Endometrium (tissue), 2 donors: ENCODE data around the gene PRKAG2.
"Not testable (repeated sequence)": the region's sequence is repeated elsewhere in the genome, so short reads cannot be mapped to it uniquely, and the experiment has no call there.

Experiments used
- FAIRE-seq: peaks from 2 replicates; lab custom pipeline; 2012; peaks lifted over from hg19 to GRCh38; lab: Jason Lieb, UNC
- donor health status: control.
- donor health status: control.

Gene PRKAG2

GRCh38 chr7:151786241-151786640, 90.7 kb downstream of the PRKAG2 start:
- no peak for FAIRE-seq

- FAIRE-seq, result no peak
Measured at GRCh38 chr7:151785681-151785965, 91.3 kb downstream of the PRKAG2 start.

DNA sequence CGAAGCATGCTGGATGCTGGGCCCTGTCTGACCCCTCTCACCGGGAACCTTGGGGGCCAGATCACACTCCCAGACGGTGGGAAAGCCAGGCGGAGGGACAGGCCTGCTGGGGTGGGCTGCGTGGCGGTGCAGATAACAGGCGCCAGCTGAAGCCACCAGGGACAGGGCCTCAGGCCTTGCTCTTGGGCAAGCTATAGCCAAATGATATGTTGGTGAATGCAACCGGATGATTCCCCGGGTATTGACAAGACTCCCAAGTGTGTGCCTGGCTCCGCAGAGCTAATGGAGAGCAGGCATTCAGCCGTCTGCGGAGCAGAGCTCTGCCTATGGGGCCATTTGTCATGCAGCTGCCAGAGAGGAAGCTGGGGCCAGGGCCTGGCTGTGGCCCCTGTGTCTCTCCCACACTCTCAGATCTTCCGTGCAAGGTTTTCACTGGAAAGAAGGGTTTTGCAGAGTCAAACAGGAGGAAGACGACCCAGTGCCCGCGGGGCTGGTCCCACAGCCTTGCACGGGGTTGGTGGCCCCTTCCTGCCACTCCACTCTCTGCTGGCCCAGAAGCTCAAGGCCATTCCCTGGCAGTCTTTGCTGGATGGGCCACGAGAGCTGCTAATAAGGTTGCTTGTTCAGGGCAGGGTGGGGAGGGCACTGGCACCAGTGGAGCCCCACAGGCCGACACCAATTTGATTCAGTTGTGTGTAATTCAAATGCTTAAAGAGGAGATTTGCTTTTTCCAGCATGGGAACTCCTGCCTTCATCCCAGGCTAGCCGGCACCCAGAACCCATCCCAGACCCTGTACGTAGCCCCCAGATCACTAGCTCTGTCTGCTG, 91.8 kb downstream of the PRKAG2 start:
- FAIRE-seq, result no peak

DNA sequence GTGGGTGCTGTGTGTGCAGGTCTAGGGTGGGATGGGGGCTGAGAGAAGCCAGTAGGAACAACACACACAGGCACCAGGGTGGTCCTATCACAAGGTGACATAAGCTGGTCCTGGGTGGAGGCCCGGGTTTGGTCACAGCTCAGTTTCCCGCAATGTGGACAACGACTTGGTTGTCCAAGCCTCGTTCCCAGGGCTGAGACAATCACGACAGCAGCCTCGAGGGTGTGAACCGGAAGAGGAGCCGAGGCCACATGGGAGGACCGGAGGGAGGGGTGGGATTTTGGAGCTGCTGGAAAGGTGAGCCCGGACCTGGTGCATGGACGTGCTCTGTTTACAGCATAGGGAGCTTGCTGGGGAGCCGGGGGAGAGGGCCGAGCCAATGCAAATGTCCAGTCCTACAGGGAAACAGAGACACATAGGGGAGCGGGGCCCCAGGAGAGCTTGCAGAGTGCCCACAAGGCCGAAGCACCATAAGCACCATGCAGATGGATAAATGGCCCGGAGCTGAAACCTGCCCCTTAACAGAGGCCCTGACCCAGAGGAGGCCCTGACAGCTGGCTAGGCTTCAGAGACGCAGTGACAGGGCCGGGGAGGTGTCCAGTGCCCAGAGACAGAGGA, 92.8 kb downstream of the PRKAG2 start:
- no peak for FAIRE-seq

- no peak for FAIRE-seq
Measured at GRCh38 chr7:151782598-151783448, 94.1 kb downstream of the PRKAG2 start.

DNA sequence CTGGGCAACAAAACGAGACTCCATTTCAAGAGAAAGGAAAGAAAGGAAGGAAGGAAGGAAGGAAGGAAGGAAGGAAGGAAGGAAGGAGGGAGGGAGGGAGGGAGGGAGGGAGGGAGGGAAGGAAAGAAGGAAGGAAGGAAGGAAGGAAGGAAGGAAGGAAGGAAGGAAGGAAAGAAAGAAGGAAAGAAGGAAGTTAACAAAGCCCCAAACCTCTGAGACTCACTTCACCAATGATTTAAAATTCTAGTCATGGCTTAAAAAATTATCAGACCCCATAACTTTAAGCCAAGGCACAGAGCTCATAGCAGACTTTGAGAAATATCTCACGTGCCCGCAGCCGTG, 94.7 kb downstream of the PRKAG2 start:
- not testable (repeated sequence) for FAIRE-seq

DNA sequence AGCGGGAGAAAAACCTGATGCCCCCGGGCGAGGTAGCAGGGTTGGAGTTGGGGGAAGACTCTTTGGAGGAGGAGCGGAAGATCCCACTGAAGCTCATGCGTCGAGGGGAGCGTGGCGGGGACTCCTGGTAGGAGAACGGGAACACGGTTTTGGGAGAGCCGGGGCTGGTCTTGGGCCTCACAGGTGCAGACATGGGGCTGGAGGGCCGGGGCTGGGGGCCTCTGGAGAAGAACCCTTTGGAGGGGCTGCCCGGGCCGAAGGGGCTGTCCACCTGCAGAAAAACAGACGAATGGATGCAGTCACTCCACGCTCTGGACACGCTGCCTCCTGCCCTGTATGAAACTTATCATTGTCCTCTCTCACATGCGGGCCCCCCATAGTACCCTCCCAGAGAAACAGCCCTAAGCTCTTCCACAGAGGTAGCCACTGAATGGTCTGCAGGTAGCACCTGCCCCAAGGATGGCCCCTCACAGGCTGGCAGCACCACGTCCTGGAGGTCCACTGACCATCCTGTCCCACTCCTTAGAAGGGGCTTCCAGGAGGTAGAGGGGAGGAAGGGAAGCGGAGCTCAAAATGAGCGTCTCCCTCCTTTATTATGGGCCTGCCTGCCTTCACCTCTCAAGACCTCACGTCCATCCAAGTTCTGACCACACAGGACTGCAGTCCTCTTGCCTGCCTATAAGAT, 95.6 kb downstream of the PRKAG2 start:
- no peak for FAIRE-seq

DNA sequence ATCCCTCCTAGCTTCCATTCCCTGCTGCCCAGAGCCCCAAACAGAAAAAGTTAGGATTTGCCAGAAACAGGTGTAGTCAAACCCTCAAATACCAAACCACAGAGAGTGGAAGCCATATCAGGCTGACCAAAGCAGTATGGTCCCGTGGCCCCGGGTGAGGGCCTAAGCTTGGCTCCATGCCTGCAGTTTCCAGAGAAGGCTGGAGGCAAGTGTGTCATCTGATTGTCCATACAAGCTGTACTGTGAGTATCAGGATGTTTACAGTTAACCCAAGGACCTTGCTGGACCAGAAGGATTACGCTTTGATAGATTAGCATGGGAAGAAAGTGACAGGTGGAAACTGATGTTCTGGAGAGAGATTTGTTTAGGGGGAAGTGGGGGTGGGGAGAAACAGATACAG, 96.3 kb downstream of the PRKAG2 start:
- no peak for FAIRE-seq

- no peak for FAIRE-seq
Measured at GRCh38 chr7:151779678-151780077, 97.2 kb downstream of the PRKAG2 start.

DNA sequence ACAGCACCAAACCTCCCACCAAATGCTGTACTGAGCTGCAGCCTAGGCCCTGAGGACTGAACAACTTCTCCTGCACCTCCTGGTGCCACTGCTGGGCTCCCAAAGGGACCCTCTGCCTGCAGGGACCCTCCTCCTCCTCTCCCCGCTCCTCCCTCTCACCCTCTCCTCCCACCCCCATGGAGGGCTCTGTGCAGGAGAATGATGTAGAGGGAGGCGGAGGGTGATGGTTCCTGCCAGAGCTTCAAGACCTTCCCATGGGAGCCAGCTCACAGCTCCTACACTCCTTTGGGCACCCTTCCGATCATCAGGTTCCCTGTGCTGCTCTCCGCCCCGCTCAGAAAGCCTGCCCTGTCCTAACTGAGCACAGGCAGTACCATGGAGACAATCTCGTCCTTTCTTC, 97.7 kb downstream of the PRKAG2 start:
- no peak for FAIRE-seq

GRCh38 chr7:151777908-151778670, 98.8 kb downstream of the PRKAG2 start:
- FAIRE-seq, result no peak

DNA sequence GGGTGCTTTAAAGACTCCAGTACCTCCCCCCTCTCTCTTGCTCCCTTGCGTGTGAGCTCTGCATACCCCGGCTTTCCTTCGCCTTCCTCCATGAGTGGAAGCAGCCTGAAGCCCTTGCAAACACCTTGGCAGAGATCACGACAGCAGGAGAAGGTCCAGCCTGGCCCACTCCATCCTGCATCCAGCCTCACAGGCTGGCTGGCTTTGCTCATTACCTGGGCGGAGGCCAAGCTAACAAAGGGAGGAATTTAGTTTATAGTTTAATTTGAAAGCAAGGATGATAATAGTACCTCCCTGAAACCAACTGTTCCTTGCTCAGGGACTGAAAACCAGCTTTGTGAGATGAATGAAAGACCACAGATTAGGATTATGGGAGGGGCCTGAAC, 99.4 kb downstream of the PRKAG2 start:
- no peak for FAIRE-seq

DNA sequence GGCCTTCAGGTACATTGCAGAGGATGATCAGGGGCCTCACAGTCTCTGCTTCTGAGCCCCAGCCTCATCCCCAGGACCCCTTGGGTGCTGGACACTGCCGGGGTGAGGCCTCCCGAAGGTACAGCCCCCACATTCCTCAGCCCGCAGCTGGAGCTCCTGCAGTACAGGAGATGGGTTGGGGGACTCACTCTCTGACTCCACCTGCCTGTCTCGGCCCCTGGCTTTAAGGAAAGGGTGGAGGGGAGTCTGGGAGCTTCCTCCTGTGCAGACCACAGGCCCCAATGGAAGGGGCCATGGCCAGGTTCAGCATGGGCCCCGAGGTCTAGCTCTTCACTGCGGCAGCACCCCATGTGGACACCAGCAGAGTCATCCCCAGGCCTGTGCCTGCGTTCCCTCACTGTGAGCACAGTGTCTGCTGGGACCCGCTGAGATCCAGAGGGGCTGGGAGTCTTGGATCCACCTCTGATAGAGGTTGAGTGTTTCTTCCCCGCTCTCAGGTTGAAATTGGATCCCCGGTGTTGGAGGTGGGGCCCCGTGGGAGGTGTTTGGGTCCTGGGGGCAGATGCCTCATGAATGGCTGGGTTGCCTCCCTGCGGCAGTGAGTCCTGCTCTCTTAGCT, 99.9 kb downstream of the PRKAG2 start:
- FAIRE-seq, result no peak

- no peak for FAIRE-seq
Measured at GRCh38 chr7:151776446-151776845, 100.5 kb downstream of the PRKAG2 start.

DNA sequence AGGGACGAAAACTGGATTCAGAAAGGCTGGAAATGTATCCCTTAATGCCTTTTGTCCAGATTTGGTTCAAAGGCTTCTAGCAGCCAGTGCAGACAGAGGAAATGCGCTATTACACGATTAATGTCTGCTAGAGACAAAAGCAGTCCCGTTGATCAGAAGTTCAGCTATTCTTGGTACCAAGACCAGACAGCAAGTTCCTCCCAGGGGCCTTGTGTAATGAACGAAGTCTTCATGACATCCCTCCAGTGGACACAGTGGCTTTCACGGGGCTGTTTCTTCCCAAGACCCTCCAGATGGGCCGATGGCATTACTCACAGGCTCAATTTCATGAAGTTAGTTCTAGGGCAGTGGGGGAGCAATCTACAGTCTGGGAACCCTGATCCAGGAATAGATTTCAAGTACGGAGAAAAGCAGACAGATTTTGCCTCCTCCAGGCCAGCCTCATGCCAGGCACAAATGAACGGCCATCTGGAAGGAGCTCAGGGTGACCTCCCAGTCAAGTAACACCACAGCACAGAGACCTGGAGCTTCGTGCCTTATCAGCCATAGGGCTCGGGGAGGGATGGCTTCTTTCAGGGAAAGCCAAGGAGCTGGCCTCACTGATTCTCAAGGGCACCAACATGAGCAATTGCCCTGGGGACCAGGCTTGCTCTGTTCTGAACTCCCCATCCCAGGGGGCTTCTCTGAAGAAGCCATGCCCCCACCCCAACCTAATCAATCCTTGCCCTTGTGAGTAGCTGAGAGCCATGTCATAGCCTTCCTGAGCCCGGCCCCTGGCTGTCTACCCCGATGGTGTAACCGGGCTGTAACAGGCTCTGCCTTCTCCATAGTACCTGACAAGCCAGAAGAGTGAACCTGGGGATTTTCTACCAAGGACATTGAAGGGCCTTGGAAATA, 101.1 kb downstream of the PRKAG2 start:
- no peak for FAIRE-seq

DNA sequence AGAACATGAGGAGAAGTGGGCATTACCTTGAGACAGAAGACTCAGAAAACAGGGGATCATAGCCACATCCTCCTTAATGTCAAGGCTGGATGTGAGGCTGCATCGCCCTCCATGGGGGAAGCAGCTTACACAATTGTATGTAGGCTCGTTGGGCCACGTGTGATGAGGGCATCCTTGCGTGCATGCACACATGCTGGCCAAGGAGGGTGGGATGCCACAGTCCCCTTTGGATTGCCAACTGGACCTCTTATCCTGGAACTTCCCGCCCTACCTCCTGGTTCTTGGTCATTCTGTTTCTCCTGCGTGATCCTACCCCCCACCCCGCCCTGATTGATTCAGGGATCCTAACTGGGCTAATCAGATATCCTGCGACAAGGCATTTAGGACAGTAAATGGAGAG, 102.0 kb downstream of the PRKAG2 start:
- FAIRE-seq, result no peak

DNA sequence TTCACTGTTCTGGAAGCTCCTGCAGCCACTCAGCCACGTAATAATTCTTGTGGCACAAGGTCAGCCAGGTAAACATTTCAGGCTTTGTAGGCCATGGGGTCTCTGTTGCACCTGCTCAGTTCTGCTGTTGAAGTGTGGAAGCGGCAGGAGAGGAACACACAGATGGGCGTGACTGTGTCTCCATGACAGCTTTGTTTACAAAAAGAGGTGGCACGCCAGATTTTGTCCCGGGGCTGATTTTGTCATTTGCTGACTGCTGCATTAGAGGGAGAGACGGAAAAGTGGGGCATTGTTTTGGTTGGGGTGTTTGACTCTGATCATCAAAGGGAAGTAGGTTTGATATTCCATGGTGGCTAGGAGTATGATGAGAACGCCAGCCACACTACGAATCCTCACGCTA, 103.1 kb downstream of the PRKAG2 start:
- FAIRE-seq, result no peak

DNA sequence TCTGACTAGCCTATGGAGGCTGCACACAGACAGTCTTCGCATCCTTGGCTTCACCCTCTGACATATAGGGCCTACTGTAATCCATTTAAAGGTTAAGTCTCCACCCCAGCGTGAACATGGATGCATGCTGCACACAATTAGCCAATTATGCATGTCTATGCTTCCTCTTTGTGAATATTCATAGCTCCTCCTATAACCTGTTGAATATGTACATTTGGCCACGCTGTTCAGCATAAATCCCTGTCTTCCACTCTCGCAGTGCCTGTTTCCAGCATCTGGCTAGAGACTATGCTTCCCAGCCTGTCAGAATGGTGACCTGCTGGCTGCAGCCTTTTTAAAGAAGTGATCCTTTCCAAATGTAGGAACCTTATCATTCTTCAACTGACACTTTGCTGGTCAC, 106.7 kb downstream of the PRKAG2 start:
- FAIRE-seq, result no peak

DNA sequence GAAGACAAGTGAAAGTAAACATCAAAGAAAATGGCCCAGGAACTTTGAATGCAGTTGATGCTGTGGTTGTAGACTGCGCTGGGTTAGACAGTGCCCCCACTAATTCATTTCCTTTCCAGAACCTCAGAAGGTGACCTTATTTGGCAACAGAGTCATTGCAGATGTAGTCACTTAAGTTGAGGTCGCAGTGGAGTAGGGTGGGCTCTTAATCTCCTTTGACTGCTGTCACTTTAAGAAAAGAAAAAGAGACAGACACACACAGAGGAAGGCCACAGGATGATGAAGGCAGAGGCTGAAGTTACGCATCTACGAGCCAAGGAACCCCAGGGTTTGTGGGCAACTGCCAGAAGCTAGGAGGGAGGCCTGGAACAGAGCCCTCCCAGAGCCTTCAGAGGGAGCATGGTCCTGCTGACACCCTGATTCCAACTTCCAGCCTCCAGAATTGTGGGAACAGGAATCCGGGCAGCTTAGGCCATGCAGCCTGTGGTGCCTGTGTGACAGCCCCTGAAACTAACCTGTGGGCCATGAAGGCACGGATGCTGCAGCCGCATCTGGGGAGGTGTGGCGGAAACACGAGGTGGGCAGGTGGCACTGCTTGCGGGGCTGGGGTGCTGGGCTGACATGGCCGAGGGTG, 107.6 kb downstream of the PRKAG2 start:
- FAIRE-seq, result no peak

GRCh38 chr7:151768805-151769187, 108.1 kb downstream of the PRKAG2 start:
- FAIRE-seq, result no peak
